HCT116 (cell line): Measurements from ENCODE around the gene POU2AF1. TPM values are rescaled to one million over a fixed set of nuclear protein-coding genes. Genes with fewer than 3 reads are reported as not detected.

ENCODE experiments used
- ATAC-seq: fragments of 200-7000 bp; cut with Tn5 transposase; 2 replicates; pipeline ENCODE4 v1.9.1; 2020; ENCODE audit warnings: mild to moderate bottlenecking, moderate library complexity
- BruUV-seq: library from RNA; stranded (reverse); fragments of 400-500 nt; replicated peaks from 2 replicates; lab custom pipeline; 2021; lab: Mats Ljungman, UMichigan
- CTCF ChIA-PET: fragments of 300-600 bp; sonication (Branson Sonifier 250); formaldehyde crosslinking; loops from one replicate; lab custom pipeline; 2021; ENCODE audit warnings: antibody characterized with exemption; lab: Charles Lee
- POLR2A ChIA-PET: fragments of 300-600, 350-600 bp; sonication (Branson Sonifier 250); formaldehyde crosslinking; loops from one replicate; lab custom pipeline; 2021; ENCODE audit warnings: antibody characterized with exemption; lab: Charles Lee
- RAD21 ChIA-PET, 2 experiments: fragments of 300-600 bp; sonication (Branson Sonifier 250); formaldehyde crosslinking; loops; one replicate each; lab custom pipeline; 2023; ENCODE audit warnings: low total read pairs in 2 of 2; ENCODE audit not compliant: uncharacterized antibody in 2 of 2, unreplicated experiment in 2 of 2, low non-redundant PET in 1 of 2; lab: Charles Lee
- DNase-seq: peaks from one replicate; pipeline ENCODE4 v3.0.0-alpha.2; 2010; ENCODE audit warnings: low read depth, low spot score
- H2AFZ ChIP-seq: fragments of 200-600 bp; shearing (Covaris generic), sonication (generic); 2 replicates; pipeline ENCODE4 v1.6.1; 2017; ENCODE audit warnings: low read depth, mixed run types, mixed read lengths, antibody characterized with exemption, low read length; ENCODE audit not compliant: poor library complexity, severe bottlenecking
- H3K27ac ChIP-seq: 2 replicates; pipeline ENCODE4 v1.5.1; 2012; ENCODE audit warnings: low read depth, low read length
- H3K27me3 ChIP-seq: fragments of 200-600 bp; sonication (generic); 2 replicates; pipeline ENCODE4 v1.6.1; 2016; ENCODE audit warnings: mixed run types, low read length, mixed read lengths; ENCODE audit not compliant: insufficient read depth
- H3K36me3 ChIP-seq, 2 experiments: fragments of 200-500 bp in 1 of 2; fragments of 200-600 bp in 1 of 2; sonication (Bioruptor generic) in 1 of 2; sonication (generic) in 1 of 2; 2 replicates each; pipeline versions ENCODE4 v1.5.1 to v1.6.1; 2014 to 2016; ENCODE audit warnings: low read length in 2 of 2, inconsistent platforms in 1 of 2, mixed read lengths in 1 of 2, mixed run types in 1 of 2; ENCODE audit not compliant: insufficient read depth in 2 of 2, control insufficient read depth in 1 of 2
- H3K4me1 ChIP-seq, 2 experiments: fragments of 200-600 bp in 1 of 2; sonication (generic) in 1 of 2; 2 replicates each; pipeline versions ENCODE4 v1.5.1 to v1.6.1; 2012 to 2017; ENCODE audit warnings: low read length in 2 of 2, inconsistent platforms in 1 of 2, mild to moderate bottlenecking in 1 of 2, mixed read lengths in 1 of 2, mixed run types in 1 of 2, moderate library complexity in 1 of 2; ENCODE audit not compliant: insufficient read depth in 2 of 2, control insufficient read depth in 1 of 2
- H3K4me2 ChIP-seq: fragments of 200-600 bp; sonication (generic); 2 replicates; pipeline ENCODE4 v1.6.1; 2017; ENCODE audit warnings: mixed run types, low read length, mixed read lengths
- H3K4me3 ChIP-seq, 2 experiments: fragments of 200-600 bp in 1 of 2; sonication (generic) in 1 of 2; replicated peaks in 1 of 2; 2 replicates each; pipeline ENCODE4 v1.5.1; 2011 to 2016; ENCODE audit warnings: low read length in 2 of 2, control low read depth in 1 of 2, low read depth in 1 of 2, mild to moderate bottlenecking in 1 of 2, mixed read lengths in 1 of 2, mixed run types in 1 of 2
- H3K79me2 ChIP-seq: fragments of 200-600 bp; sonication (generic); 2 replicates; pipeline ENCODE4 v1.6.1; 2017; ENCODE audit warnings: mild to moderate bottlenecking, mixed run types, low read length, moderate library complexity, mixed read lengths; ENCODE audit not compliant: insufficient read depth
- H3K9ac ChIP-seq: fragments of 200-600 bp; sonication (generic); 2 replicates; pipeline ENCODE4 v1.6.1; 2016; ENCODE audit warnings: low read length, mixed read lengths
- H3K9me2 ChIP-seq: fragments of 200-600 bp; sonication (generic), shearing (Covaris generic); 2 replicates; pipeline ENCODE4 v1.6.1; 2017; ENCODE audit warnings: mixed run types, mild to moderate bottlenecking, moderate library complexity; ENCODE audit not compliant: insufficient read depth
- H3K9me3 ChIP-seq, 2 experiments: fragments of 200-500 bp in 1 of 2; fragments of 200-600 bp in 1 of 2; sonication (Bioruptor generic) in 1 of 2; sonication (generic) in 1 of 2; 2 replicates each; pipeline ENCODE4 v1.6.1; 2014 to 2017; ENCODE audit warnings: low read length in 2 of 2, mixed read lengths in 2 of 2, inconsistent platforms in 1 of 2, low read depth in 1 of 2, mild to moderate bottlenecking in 1 of 2, mixed run types in 1 of 2, moderate library complexity in 1 of 2; ENCODE audit not compliant: control insufficient read depth in 1 of 2, insufficient read depth in 1 of 2
- H4K20me1 ChIP-seq: fragments of 200-600 bp; sonication (generic), shearing (Covaris generic); 2 replicates; pipeline ENCODE4 v1.6.1; 2017; ENCODE audit warnings: mixed run types, mild to moderate bottlenecking, moderate library complexity; ENCODE audit not compliant: insufficient read depth
- ATF3 ChIP-seq: IDR thresholded peaks from 2 replicates; pipeline ENCODE4 v1.6.1; 2012
- CBX3 ChIP-seq: IDR thresholded peaks from 2 replicates; pipeline ENCODE4 v1.6.1; 2012; ENCODE audit warnings: low read depth
- CEBPB ChIP-seq: IDR thresholded peaks from 2 replicates; pipeline ENCODE4 v1.6.1; 2012; ENCODE audit warnings: low read depth
- JUND ChIP-seq: IDR thresholded peaks from 2 replicates; pipeline ENCODE4 v1.6.1; 2012
- SIN3A ChIP-seq: IDR thresholded peaks from 2 replicates; pipeline ENCODE4 v1.6.1; 2012; ENCODE audit warnings: low read depth
- SP1 ChIP-seq: IDR thresholded peaks from 2 replicates; pipeline ENCODE4 v1.6.1; 2012; ENCODE audit warnings: low read depth
- SRF ChIP-seq: IDR thresholded peaks from 2 replicates; pipeline ENCODE4 v1.6.1; 2012; ENCODE audit warnings: low read depth
- ZFX ChIP-seq: fragments of 450-650 bp; IDR thresholded peaks from 2 replicates; pipeline ENCODE4 v1.6.1; 2017
- ZNF274 ChIP-seq: fragments of 200-500 bp; sonication (Bioruptor generic); IDR thresholded peaks from 2 replicates; pipeline ENCODE4 v1.6.1; 2014; ENCODE audit warnings: mild to moderate bottlenecking, low read depth, low read length, inconsistent platforms
- intact Hi-C: fragments of 100-400 bp; cut with micrococcal nuclease; formaldehyde crosslinking; loops from 2 replicates; pipeline ENCODE4 v1.10.0; 2022
- total RNA-seq: library from RNA; stranded (reverse); gene quantifications from one replicate; pipeline ENCODE4 v1.2.1, GENCODE V29; 2021; ENCODE audit not compliant: unreplicated experiment
- TF ChIP-seq, protein P1 (sequence below), 3 experiments: fragments of 200-600 bp in 1 of 3; sonication (generic) in 1 of 3; IDR thresholded peaks in 2 of 3; conservative IDR thresholded peaks in 1 of 3; 2 replicates each; pipeline ENCODE4 v1.5.1; 2012 to 2017; ENCODE audit warnings: low read depth in 2 of 3, low read length in 2 of 3, antibody characterized with exemption in 1 of 3, borderline replicate concordance in 1 of 3, control low read depth in 1 of 3, mild to moderate bottlenecking in 1 of 3, mixed read lengths in 1 of 3, mixed run types in 1 of 3, moderate library complexity in 1 of 3; ENCODE audit not compliant: insufficient read depth in 1 of 3

POU2AF1 gene
- total RNA-seq, 1 experiment from 2014 or later, result 0.17 TPM

- ChIA-PET POLR2A (no interaction called here), RAD21 (no interaction called here), CTCF (no interaction called here)
- Histone ChIP-seq H3K4me1 (no peaks in the 10 kb centered on the region), H3K9me3 (no peaks in the 10 kb centered on the region), H3K9ac (no peak overlapping the region), H3K4me2 (no peak overlapping the region), H3K27me3 (no peaks in the 10 kb centered on the region), H3K36me3 (no peaks in the 10 kb centered on the region), H2AFZ (no peak overlapping the region), H3K4me3 (no peak overlapping the region), H3K79me2 (no peaks in the 10 kb centered on the region)
- intact Hi-C loops, result no loop called here
- ATAC-seq, result no peak
- BruUV-seq, result no TSS peak
- TF ChIP-seq CEBPB (no peak), SRF (no peak)
- TF ChIP-seq, all 23 proteins: peak for 0
- DNase-seq, result no peak
- no peak overlapping the region for H3K27ac ChIP-seq
- H4K20me1 ChIP-seq, result no peaks in the 10 kb centered on the region
- H3K9me2 ChIP-seq, result no peaks in the 10 kb centered on the region
These were observed 3.4 kb upstream of the POU2AF1 start for GRCh38 chr11:111382451-111382850.

GRCh38 chr11:111379602-111380136 is 594 bp upstream of the POU2AF1 start:
- H3K4me1 ChIP-seq, result peaks cover 3 to 9% of the 10 kb centered on the region in 2 experiments; a peak in 2 of 4 replicates
- H3K27ac ChIP-seq, result no peak overlapping the region
- intact Hi-C loops, result no loop called here
- no peaks in the 10 kb centered on the region for H4K20me1 ChIP-seq
- no peak overlapping the region for H3K4me3 ChIP-seq
- H3K9me2 ChIP-seq, result no peaks in the 10 kb centered on the region
- no peak for DNase-seq
- no peak overlapping the region for H3K4me2 ChIP-seq
- no peaks in the 10 kb centered on the region for H3K9me3 ChIP-seq
- POLR2A ChIA-PET, result no interaction called here
- no peaks in the 10 kb centered on the region for H3K36me3 ChIP-seq
- H3K79me2 ChIP-seq, result no peaks in the 10 kb centered on the region
- TF ChIP-seq SRF (no peak), ATF3 (no peak), ZNF274 (no peak), ZFX (no peak), JUND (no peak), SP1 (no peak), CBX3 (no peak), CEBPB (no peak), SIN3A (no peak)
- TF ChIP-seq, protein P1, sequence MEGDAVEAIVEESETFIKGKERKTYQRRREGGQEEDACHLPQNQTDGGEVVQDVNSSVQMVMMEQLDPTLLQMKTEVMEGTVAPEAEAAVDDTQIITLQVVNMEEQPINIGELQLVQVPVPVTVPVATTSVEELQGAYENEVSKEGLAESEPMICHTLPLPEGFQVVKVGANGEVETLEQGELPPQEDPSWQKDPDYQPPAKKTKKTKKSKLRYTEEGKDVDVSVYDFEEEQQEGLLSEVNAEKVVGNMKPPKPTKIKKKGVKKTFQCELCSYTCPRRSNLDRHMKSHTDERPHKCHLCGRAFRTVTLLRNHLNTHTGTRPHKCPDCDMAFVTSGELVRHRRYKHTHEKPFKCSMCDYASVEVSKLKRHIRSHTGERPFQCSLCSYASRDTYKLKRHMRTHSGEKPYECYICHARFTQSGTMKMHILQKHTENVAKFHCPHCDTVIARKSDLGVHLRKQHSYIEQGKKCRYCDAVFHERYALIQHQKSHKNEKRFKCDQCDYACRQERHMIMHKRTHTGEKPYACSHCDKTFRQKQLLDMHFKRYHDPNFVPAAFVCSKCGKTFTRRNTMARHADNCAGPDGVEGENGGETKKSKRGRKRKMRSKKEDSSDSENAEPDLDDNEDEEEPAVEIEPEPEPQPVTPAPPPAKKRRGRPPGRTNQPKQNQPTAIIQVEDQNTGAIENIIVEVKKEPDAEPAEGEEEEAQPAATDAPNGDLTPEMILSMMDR (IDR thresholded peaks at IDR 0.05 in 2 of 3, conservative IDR thresholded peaks at IDR 0.05 in 1 of 3; ENCODE audit: borderline replicate concordance in 1 of 3, insufficient read depth in 1 of 3, low read depth in 2 of 3, low read length in 2 of 3), result no peak
- TF ChIP-seq, all 23 proteins: peak for 0
- no peak for ATAC-seq
- RAD21 ChIA-PET, result no interaction called here
- H3K27me3 ChIP-seq, result no peaks in the 10 kb centered on the region
- H3K9ac ChIP-seq, result no peak overlapping the region
- CTCF ChIA-PET, result no interaction called here
- H2AFZ ChIP-seq, result no peak overlapping the region
- BruUV-seq, result no TSS peak
